Activated naive CD8-positive, alpha-beta T cell treated with anti-CD3 and anti-CD28 coated beads for 36 hours (primary cell): ENCODE measurements around the gene ZNF579. TPM values are rescaled to one million over a fixed set of nuclear protein-coding genes. Genes with fewer than 3 reads are reported as not detected.
"Not testable (repeated sequence)": the region's sequence is repeated elsewhere in the genome, so short reads cannot be mapped to it uniquely, and the experiment has no call there.

ENCODE experiments used
- DNase-seq: peaks from one replicate; pipeline ENCODE4 v3.0.0; 2021
- H3K27ac Mint-ChIP-seq: one replicate; pipeline ENCODE4 v1.8.0; 2022; ENCODE audit warnings: mild to moderate bottlenecking, moderate library complexity, mixed read lengths
- H3K27me3 Mint-ChIP-seq: one replicate; pipeline ENCODE4 v1.8.0; 2022; ENCODE audit warnings: mild to moderate bottlenecking, mixed read lengths
- H3K36me3 Mint-ChIP-seq: one replicate; pipeline ENCODE4 v1.8.0; 2021; ENCODE audit warnings: mild to moderate bottlenecking, mixed read lengths
- H3K4me1 Mint-ChIP-seq: one replicate; pipeline ENCODE4 v1.8.0; 2021; ENCODE audit warnings: mixed read lengths
- H3K4me3 Mint-ChIP-seq: one replicate; pipeline ENCODE4 v1.8.0; 2022; ENCODE audit warnings: mild to moderate bottlenecking, moderate library complexity, mixed read lengths
- H3K9me3 Mint-ChIP-seq: one replicate; pipeline ENCODE4 v1.8.0; 2022; ENCODE audit warnings: mixed read lengths
- total RNA-seq, 2 experiments: library from RNA; stranded (reverse); gene quantifications; one replicate each; pipeline ENCODE4 v1.2.3, GENCODE V29; 2021

The ZNF579 gene
- total RNA-seq, 2 experiments from 2014 or later: 5.5 to 6.1 TPM

DNA sequence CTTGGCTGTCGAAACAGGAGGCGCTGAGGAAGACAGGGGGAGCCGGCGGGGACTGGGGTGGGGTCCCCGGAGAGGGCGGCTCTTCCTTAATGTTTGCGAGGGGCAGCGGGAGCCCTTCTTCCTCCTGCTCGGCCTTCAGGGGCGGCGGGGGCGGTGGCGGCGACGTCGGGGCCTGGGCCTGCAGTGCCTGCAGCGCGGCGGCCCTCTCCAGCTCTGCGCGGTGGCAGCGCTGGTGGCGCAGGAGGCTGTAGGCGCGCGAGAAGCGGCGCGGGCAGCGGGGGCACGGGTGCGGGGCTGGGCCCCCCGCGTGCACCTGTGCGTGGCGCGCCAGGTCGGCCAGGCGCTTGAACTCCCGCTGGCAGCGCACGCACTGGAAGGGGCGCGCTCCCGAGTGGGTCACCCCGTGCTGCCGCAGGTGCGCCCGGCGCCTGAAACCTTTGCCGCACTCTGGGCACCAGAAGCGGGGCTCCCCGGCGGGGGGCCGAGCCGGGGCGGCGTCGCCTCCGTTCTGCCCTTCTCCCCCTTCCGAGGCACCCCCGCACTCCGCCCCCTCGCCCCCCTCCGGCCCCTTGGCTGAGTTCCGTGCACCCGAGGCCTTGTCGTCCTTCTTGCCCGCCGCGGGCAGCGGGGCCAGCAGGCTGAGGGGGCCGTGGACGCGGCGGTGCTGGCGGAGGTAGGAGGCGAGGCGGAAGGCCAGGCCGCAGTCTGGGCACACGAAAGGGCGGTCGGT lies 2.5 kb downstream of the ZNF579 start:
- Mint-ChIP-seq H3K4me1 (peaks cover 16% of the 10 kb centered on the region), H3K4me3 (no peak overlapping the region), H3K9me3 (no peaks in the 10 kb centered on the region), H3K27ac (no peak overlapping the region), H3K36me3 (peaks cover 20% of the 10 kb centered on the region), H3K27me3 (no peaks in the 10 kb centered on the region)
- no peak for DNase-seq

DNA sequence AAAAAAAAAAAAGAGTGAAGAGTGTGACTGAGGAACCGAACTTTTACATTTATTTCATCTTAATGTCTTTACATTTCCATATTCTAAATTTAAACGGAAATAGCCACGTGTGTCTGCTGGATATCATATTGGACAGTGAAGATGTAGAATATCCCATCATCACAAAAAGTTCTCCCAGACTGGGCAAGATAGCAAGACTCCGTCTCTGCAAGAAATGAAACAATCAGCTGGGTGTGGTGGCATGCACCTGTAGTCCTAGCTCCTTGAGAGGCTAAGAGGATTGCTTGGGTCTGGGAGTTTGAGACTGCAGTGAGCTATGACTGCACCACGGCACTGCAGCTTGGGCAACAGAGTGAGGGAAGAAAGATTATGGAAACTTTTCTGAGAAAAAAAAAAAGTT lies 3.9 kb downstream of the ZNF579 start:
- H3K4me3 Mint-ChIP-seq: no peak overlapping the region

GRCh38 chr19:55573929-55574328 lies 6.7 kb downstream of the ZNF579 start:
- H3K4me3 Mint-ChIP-seq, H3K4me1 Mint-ChIP-seq, H3K9me3 Mint-ChIP-seq, H3K27me3 Mint-ChIP-seq, H3K27ac Mint-ChIP-seq, DNase-seq: not testable (repeated sequence)
- peaks cover 13% of the 10 kb centered on the region for H3K36me3 Mint-ChIP-seq

More for the DNA sequence above, 3.9 kb downstream of the ZNF579 start:
- Mint-ChIP-seq H3K27me3 (no peaks in the 10 kb centered on the region), H3K9me3 (no peaks in the 10 kb centered on the region), H3K4me1 (peaks cover 13% of the 10 kb centered on the region), H3K36me3 (peaks cover 20% of the 10 kb centered on the region), H3K27ac (no peak overlapping the region)
- DNase-seq: no peak

DNA sequence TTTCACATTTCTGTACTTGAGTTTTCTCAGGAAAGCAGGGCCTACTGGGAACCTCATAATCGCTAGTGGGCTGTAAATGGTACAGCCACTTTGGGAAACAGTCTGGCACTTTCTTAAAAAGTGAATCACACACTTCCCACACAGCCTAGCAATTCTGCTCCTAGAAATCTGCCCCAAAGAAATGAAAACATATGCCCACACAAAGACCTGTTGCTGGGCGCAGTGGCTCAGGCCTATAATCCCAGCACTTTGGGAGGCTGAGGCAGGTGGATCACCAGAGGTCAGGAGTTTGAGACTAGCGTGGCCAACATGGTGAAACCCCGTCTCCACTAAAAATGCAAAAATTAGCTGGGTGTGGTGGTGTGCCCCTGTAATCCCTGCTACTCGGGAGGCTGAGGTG lies 11.2 kb downstream of the ZNF579 start:
- not testable (repeated sequence) for DNase-seq, H3K9me3 Mint-ChIP-seq, H3K27me3 Mint-ChIP-seq, H3K36me3 Mint-ChIP-seq, H3K4me1 Mint-ChIP-seq, H3K27ac Mint-ChIP-seq, H3K4me3 Mint-ChIP-seq

DNA sequence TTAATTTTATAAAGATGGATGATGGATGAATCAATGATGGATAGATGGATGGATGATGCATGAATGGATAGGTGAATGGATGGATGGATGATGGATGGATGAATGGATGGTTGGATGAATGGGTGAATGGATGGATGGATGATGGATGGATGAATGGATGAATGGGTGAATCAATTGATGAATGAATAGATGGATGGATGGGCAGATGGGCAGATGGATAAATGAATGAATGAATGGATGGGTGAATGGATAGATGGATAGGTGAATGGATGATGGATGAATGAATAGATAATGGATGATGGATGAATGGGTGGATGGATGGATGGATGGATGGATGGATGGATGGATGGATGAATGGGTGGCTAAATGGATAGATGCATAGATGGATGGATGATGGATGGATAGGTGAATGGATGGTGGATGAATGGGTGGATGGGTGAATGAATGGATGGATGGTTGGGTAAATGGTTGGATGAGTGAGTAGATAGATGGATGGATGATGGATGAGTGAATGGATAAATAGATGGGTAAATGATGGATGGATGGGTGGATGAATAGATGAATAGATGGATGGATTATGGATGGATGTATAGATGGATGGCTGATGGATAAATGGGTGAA lies 12.8 kb downstream of the ZNF579 start:
- no peaks in the 10 kb centered on the region for H3K4me1 Mint-ChIP-seq
- no peaks in the 10 kb centered on the region for H3K36me3 Mint-ChIP-seq
- H3K4me3 Mint-ChIP-seq: no peak overlapping the region
- H3K27ac Mint-ChIP-seq: no peak overlapping the region
- H3K27me3 Mint-ChIP-seq: peaks cover 4% of the 10 kb centered on the region
- H3K9me3 Mint-ChIP-seq: no peaks in the 10 kb centered on the region
- DNase-seq: no peak

GRCh38 chr19:55566823-55567222 lies 13.8 kb downstream of the ZNF579 start:
- H3K27me3 Mint-ChIP-seq: peaks cover 4% of the 10 kb centered on the region

GRCh38 chr19:55563261-55563690 lies 17.4 kb downstream of the ZNF579 start:
- Mint-ChIP-seq H3K27ac (no peak overlapping the region), H3K9me3 (peaks cover 4% of the 10 kb centered on the region), H3K27me3 (peaks cover 12% of the 10 kb centered on the region)

More at GRCh38 chr19:55566823-55567222, 13.8 kb downstream of the ZNF579 start:
- Mint-ChIP-seq H3K4me3 (no peak overlapping the region), H3K36me3 (no peaks in the 10 kb centered on the region), H3K9me3 (no peaks in the 10 kb centered on the region), H3K27ac (no peak overlapping the region), H3K4me1 (no peaks in the 10 kb centered on the region)
- no peak for DNase-seq

DNA sequence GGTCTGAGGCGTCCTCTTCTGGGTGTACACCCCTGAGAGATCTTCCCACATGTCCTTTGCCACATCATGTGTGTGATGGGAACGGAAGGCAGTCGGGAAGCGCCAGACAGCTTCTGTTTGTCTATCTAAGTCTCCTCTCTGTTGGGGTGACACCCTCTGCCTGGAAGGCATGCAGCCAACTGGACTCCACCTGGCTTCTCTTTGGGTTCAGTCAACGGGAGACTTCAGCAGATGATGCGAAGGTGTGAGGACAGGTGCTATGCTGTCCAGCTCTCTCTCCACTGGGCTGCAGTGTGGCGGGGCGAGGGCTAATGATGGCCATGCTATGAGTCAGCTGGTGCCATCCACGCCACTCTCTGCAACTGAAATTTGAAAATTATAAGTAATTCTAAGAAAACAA lies 21.0 kb downstream of the ZNF579 start:
- H3K36me3 Mint-ChIP-seq: no peaks in the 10 kb centered on the region
- no peak overlapping the region for H3K4me3 Mint-ChIP-seq
- H3K9me3 Mint-ChIP-seq: peaks cover 4% of the 10 kb centered on the region
- DNase-seq: no peak
- no peaks in the 10 kb centered on the region for H3K4me1 Mint-ChIP-seq
- H3K27me3 Mint-ChIP-seq: peaks cover 8% of the 10 kb centered on the region
- no peak overlapping the region for H3K27ac Mint-ChIP-seq

More at GRCh38 chr19:55563261-55563690, 17.4 kb downstream of the ZNF579 start:
- H3K4me3 Mint-ChIP-seq: no peak overlapping the region
- H3K36me3 Mint-ChIP-seq: no peaks in the 10 kb centered on the region
- H3K4me1 Mint-ChIP-seq: no peaks in the 10 kb centered on the region
- no peak for DNase-seq

DNA sequence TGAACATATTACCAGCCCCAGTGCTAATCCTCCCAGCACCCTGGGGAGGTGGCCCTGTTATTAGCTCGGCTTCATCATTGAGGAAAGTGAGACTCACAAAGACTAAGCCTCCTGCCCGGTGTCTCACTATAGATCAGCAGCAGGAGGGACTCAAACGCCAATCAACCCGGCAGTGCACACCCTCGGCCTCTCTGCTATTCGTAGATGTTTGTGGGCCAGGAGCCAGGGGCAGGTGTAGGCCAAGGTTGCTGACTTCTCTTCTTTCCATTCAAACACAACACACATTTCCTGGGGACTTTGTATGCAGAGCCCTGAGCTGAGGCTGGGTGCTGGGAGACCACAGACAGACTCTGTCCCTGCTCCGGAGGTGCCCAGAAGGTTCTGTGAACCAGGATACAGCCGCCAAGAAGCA lies 25.9 kb downstream of the ZNF579 start:
- Mint-ChIP-seq H3K27me3 (no peaks in the 10 kb centered on the region), H3K27ac (no peak overlapping the region), H3K9me3 (no peaks in the 10 kb centered on the region), H3K36me3 (no peaks in the 10 kb centered on the region), H3K4me3 (no peak overlapping the region), H3K4me1 (no peaks in the 10 kb centered on the region)
- no peak for DNase-seq

DNA sequence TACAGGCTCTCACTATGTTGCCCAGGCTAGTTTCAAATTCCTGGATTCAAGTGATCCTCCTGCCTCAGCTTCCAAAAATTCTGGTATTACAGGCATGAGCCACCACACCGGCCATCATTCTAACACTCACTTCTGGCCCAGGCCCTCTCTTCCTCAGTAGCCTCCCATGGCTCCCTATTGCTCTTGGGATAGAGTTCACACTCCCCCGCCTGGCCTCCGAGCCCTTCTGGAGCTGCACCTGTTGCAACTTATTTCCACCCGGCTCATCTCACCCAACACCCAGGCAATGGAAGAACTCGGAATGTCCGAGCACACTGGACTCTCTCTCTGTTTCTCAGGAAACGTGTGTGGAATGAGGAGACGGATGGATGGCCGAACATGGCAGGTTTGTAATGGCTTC lies 26.3 kb downstream of the ZNF579 start:
- Mint-ChIP-seq H3K4me3 (no peak overlapping the region), H3K27me3 (no peaks in the 10 kb centered on the region), H3K27ac (no peak overlapping the region), H3K36me3 (no peaks in the 10 kb centered on the region), H3K4me1 (no peaks in the 10 kb centered on the region), H3K9me3 (no peaks in the 10 kb centered on the region)
- DNase-seq: no peak

DNA sequence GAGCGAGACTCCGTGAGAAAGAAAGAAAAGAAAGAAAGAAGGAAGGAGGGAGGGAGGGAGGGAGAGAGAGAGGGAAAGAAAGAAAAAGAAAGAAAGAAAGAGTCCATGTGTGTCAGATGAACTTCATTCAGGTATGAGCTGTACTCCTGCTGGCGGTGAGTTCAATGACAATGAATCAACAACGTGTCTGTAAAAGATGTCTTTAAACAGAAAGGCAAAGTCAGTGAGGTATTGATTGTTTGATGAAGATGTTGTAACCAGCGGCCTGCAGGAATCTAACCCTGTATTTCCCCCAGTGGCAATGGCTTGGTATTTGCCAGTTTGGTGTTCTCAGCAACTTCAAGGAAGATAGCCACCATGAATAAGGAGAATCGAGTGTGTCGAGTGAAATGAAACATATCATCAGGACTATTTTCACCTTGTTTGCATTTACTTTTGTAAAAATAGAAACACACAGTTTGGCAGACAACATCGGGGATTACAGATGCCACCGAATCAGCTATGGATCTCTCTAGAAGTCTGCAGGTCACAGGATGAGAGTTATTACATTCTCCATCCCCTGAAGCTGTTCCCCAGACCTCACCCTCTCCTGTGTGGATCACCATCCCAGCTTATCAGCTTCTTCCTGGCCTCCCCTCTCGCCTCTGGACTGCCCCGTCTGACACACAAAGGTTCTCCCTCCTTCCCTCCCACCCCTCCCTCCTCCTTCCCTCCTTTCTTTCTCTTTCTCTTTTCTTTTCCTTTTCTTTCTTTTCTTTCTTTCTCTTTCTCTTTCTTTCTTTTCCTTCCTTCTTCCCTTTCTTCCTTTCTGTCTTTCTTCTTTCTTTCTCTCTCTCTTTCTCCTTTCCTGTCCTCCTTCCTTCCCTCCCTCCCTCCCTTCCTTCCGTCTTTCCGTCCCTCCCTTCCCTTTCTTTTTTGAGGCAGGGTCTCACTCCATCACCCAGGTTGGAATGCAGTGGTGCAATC lies 27.1 kb downstream of the ZNF579 start:
- Mint-ChIP-seq H3K36me3 (no peaks in the 10 kb centered on the region), H3K27me3 (peaks cover 2% of the 10 kb centered on the region), H3K4me3 (no peak overlapping the region), H3K9me3 (no peaks in the 10 kb centered on the region), H3K27ac (no peak overlapping the region), H3K4me1 (no peaks in the 10 kb centered on the region)
- no peak for DNase-seq

GRCh38 chr19:55552620-55553019 lies 28.0 kb downstream of the ZNF579 start:
- Mint-ChIP-seq H3K4me3 (no peak overlapping the region), H3K27me3 (peaks cover 11% of the 10 kb centered on the region), H3K4me1 (no peaks in the 10 kb centered on the region), H3K36me3 (no peaks in the 10 kb centered on the region), H3K27ac (no peak overlapping the region), H3K9me3 (no peaks in the 10 kb centered on the region)
- no peak for DNase-seq

- H3K4me1 Mint-ChIP-seq: peaks cover 2% of the 10 kb centered on the region
- H3K27me3 Mint-ChIP-seq: peaks cover 15% of the 10 kb centered on the region
- no peaks in the 10 kb centered on the region for H3K36me3 Mint-ChIP-seq
- DNase-seq: no peak
- no peaks in the 10 kb centered on the region for H3K9me3 Mint-ChIP-seq
- no peak overlapping the region for H3K27ac Mint-ChIP-seq
- H3K4me3 Mint-ChIP-seq: no peak overlapping the region
These were observed 28.4 kb downstream of the ZNF579 start for GRCh38 chr19:55552206-55552605.

DNA sequence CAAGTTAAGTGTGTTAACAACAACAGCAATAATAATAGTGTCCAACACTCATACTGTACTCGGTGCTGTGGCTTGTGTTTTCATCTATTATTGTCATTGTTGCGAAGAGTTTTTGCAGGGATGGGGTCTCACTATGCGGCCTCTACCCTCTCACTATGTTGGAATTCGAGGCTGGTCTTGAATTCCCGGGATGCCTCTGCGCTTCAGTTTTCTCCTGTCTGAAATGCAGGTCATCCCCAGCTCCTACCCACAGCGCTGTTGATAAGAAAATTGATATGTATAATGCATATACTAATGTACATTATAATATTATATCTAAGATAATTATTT lies 30.4 kb downstream of the ZNF579 start:
- Mint-ChIP-seq H3K36me3 (no peaks in the 10 kb centered on the region), H3K27me3 (peaks cover 33% of the 10 kb centered on the region), H3K4me1 (peaks cover 2% of the 10 kb centered on the region), H3K4me3 (no peak overlapping the region), H3K9me3 (no peaks in the 10 kb centered on the region), H3K27ac (no peak overlapping the region)
- DNase-seq: no peak
